GM23338 (cell line): ENCODE results near the gene NTM. TPM values are rescaled to one million over a fixed set of nuclear protein-coding genes. Genes with fewer than 3 reads are reported as not detected.

Experiments used
- ATAC-seq: fragments of 200-7000 bp; cut with Tn5 transposase; 3 replicates; pipeline ENCODE4 v1.9.1; 2020
- DNase-seq: peaks from one replicate; pipeline ENCODE4 v3.0.0-alpha.2; 2015; ENCODE audit warnings: low spot score
- H2AFZ ChIP-seq: fragments of 200-600 bp; sonication (generic); 2 replicates; pipeline ENCODE4 v1.8.0; 2016; ENCODE audit warnings: antibody characterized with exemption, mild to moderate bottlenecking, moderate library complexity
- H3F3A ChIP-seq: fragments of 200-600 bp; sonication (generic); replicated peaks from 2 replicates; pipeline ENCODE4 v1.8.0; 2017; ENCODE audit warnings: antibody characterized with exemption, mixed run types, low read depth
- H3K27ac ChIP-seq: fragments of 200-600 bp; sonication (generic); 2 replicates; pipeline ENCODE4 v1.6.1; 2016; ENCODE audit warnings: low read depth
- H3K27me3 ChIP-seq: fragments of 200-600 bp; sonication (generic); 2 replicates; pipeline ENCODE4 v1.8.0; 2016; ENCODE audit warnings: mild to moderate bottlenecking, mixed run types, moderate library complexity; ENCODE audit not compliant: insufficient read depth
- H3K36me3 ChIP-seq: fragments of 200-600 bp; sonication (generic); 2 replicates; pipeline ENCODE4 v1.8.0; 2016; ENCODE audit warnings: mild to moderate bottlenecking; ENCODE audit not compliant: insufficient read depth
- H3K4me1 ChIP-seq: fragments of 200-600 bp; sonication (generic); 2 replicates; pipeline ENCODE4 v1.8.0; 2016; ENCODE audit warnings: mild to moderate bottlenecking, moderate library complexity; ENCODE audit not compliant: insufficient read depth
- H3K4me2 ChIP-seq: fragments of 200-600 bp; sonication (generic); 2 replicates; pipeline ENCODE4 v1.7.1; 2017; ENCODE audit warnings: mixed run types
- H3K4me3 ChIP-seq: fragments of 200-600 bp; sonication (generic); 2 replicates; pipeline ENCODE4 v1.6.1; 2016; ENCODE audit warnings: mixed run types
- H3K79me2 ChIP-seq: fragments of 200-600 bp; sonication (generic); replicated peaks from 2 replicates; pipeline ENCODE4 v1.8.0; 2017; ENCODE audit warnings: mild to moderate bottlenecking; ENCODE audit not compliant: insufficient read depth
- H3K9me2 ChIP-seq: fragments of 200-600 bp; sonication (generic); 2 replicates; pipeline ENCODE4 v1.8.0; 2017; ENCODE audit not compliant: insufficient read depth
- H4K20me1 ChIP-seq: fragments of 200-600 bp; sonication (generic); replicated peaks from 2 replicates; pipeline ENCODE4 v1.8.0; 2017; ENCODE audit warnings: mild to moderate bottlenecking; ENCODE audit not compliant: insufficient read depth
- H3K27ac Mint-ChIP-seq: 2 replicates; pipeline ENCODE4 v1.8.0; 2020; ENCODE audit warnings: inconsistent platforms, mild to moderate bottlenecking, moderate library complexity, mixed read lengths
- H3K27me3 Mint-ChIP-seq: 3 replicates; pipeline ENCODE4 v1.8.0; 2022; ENCODE audit warnings: low read depth, mild to moderate bottlenecking, moderate library complexity, mixed read lengths, inconsistent platforms; ENCODE audit not compliant: insufficient read depth, poor library complexity
- H3K36me3 Mint-ChIP-seq: 3 replicates; pipeline ENCODE4 v1.8.0; 2021; ENCODE audit warnings: low read depth, mild to moderate bottlenecking, inconsistent platforms, moderate library complexity, mixed read lengths
- H3K4me1 Mint-ChIP-seq: 3 replicates; pipeline ENCODE4 v1.8.0; 2020; ENCODE audit warnings: mild to moderate bottlenecking, inconsistent platforms, mixed read lengths
- H3K4me3 Mint-ChIP-seq: 3 replicates; pipeline ENCODE4 v1.8.0; 2021; ENCODE audit warnings: moderate library complexity, mild to moderate bottlenecking, inconsistent platforms, mixed read lengths
- H3K9me3 Mint-ChIP-seq: 3 replicates; pipeline ENCODE4 v1.8.0; 2020; ENCODE audit warnings: moderate library complexity, mild to moderate bottlenecking, inconsistent platforms, mixed read lengths
- CTCF ChIP-seq, 2 experiments: fragments of 200-600 bp in 1 of 2; sonication (generic) in 1 of 2; conservative IDR thresholded peaks; 2 replicates each; pipeline versions ENCODE4 v1.5.1 to v1.6.1; 2016 to 2017; ENCODE audit warnings: antibody characterized with exemption in 2 of 2, low read depth in 2 of 2, mild to moderate bottlenecking in 2 of 2, moderate library complexity in 1 of 2
- EZH2 ChIP-seq: fragments of 200-600 bp; sonication (generic); IDR thresholded peaks from one replicate; pipeline ENCODE4 v1.8.0; 2017; ENCODE audit warnings: antibody characterized with exemption, mild to moderate bottlenecking, low read depth; ENCODE audit not compliant: unreplicated experiment
- JUNB ChIP-seq: IDR thresholded peaks from one replicate; pipeline ENCODE4 v1.6.1; 2016; ENCODE audit warnings: antibody characterized with exemption; ENCODE audit not compliant: unreplicated experiment
- ZNF114 ChIP-seq: fragments of 250-450 bp; sonication (Bioruptor Pico); IDR thresholded peaks from 2 replicates; pipeline ENCODE4 v1.5.0; 2020; ENCODE audit warnings: mild to moderate bottlenecking, moderate library complexity
- ZNF462 ChIP-seq: fragments of 250-450 bp; sonication (Bioruptor Pico); IDR thresholded peaks from 2 replicates; pipeline ENCODE4 v1.5.0; 2020; ENCODE audit warnings: mild to moderate bottlenecking, moderate library complexity
- polyA plus RNA-seq: library from polyadenylated mRNA; unstranded; fragments of >200 nt; fragmentation: Nextera tagmentation; extraction: Ambion mirVana; gene quantifications from 2 replicates; pipeline ENCODE4 v1.2.1, GENCODE V29; 2016
- total RNA-seq: library from RNA; depleted of rRNA; stranded (reverse); fragments of >200 nt; shearing (Covaris generic); gene quantifications from 2 replicates; pipeline ENCODE4 v1.2.3, GENCODE V29; 2014

The NTM gene
- total and polyA plus RNA-seq, 2 experiments from 2014 or later: 10.6 to 14.6 TPM

- TF ChIP-seq ZNF114 (CRISPR knock-in tag): no peak
- peak; percentile 78 to 89 for TF ChIP-seq CTCF (conservative IDR thresholded peaks at IDR 0.05; ENCODE audit: low read depth in 2 of 2)
- no peak for TF ChIP-seq JUNB
- no peak for TF ChIP-seq EZH2
- TF ChIP-seq ZNF462 (CRISPR knock-in tag): peak; percentile 67; the same call in 1 of the 2 replicates
- H3F3A ChIP-seq: no peaks in the 10 kb centered on the region
- Mint-ChIP-seq H3K9me3 (no peaks in the 10 kb centered on the region), H3K4me3 (no peak overlapping the region), H3K27ac (no peak overlapping the region), H3K36me3 (no peaks in the 10 kb centered on the region), H3K4me1 (peaks cover 34% of the 10 kb centered on the region), H3K27me3 (peaks cover 3% of the 10 kb centered on the region)
- H3K27ac ChIP-seq: no peak overlapping the region
- H4K20me1 ChIP-seq: no peaks in the 10 kb centered on the region
- H3K79me2 ChIP-seq: no peaks in the 10 kb centered on the region
- no peaks in the 10 kb centered on the region for H3K36me3 ChIP-seq
- no peak overlapping the region for H2AFZ ChIP-seq
- H3K4me1 ChIP-seq: peaks cover 21% of the 10 kb centered on the region
- ATAC-seq (peak; percentile 95), DNase-seq (peak; percentile 91)
- H3K9me2 ChIP-seq: peaks cover 3% of the 10 kb centered on the region; the same call in 1 of the 2 replicates
- no peak overlapping the region for H3K4me2 ChIP-seq
- H3K4me3 ChIP-seq: no peak overlapping the region
- H3K27me3 ChIP-seq: no peaks in the 10 kb centered on the region
Measured at GRCh38 chr11:131465746-131466145, 95.3 kb downstream of the NTM start.
